Activated T-cell treated with anti-CD3 and anti-CD28 coated beads, Interleukin-2, amount 50 U/mL, for 72 hours (primary cell): ENCODE results near the gene CD200R1. TPM values are rescaled to one million over a fixed set of nuclear protein-coding genes. Genes with fewer than 3 reads are reported as not detected.
A peak's percentile ranks its signal among the peaks of the same experiment; 100 is the strongest.
"Not testable (repeated sequence)": the region's sequence is repeated elsewhere in the genome, so short reads cannot be mapped to it uniquely, and the experiment has no call there.

Experiments
- ATAC-seq, 2 donors: fragments of 150-1000 bp; cut with Tn5 transposase; replicated peaks in 1 of 2; 2 replicates each; pipeline ENCODE4 v1.10.0; 2021; ENCODE audit warnings: moderate library complexity in 2 of 2, mild to moderate bottlenecking in 1 of 2
- DNase-seq, 2 donors: peaks; one replicate each; pipeline ENCODE4 v3.0.0; 2021 to 2022; ENCODE audit warnings: mixed read lengths in 1 of 2
- H3K27ac Mint-ChIP-seq: one replicate; pipeline ENCODE4 v1.8.0; 2022; ENCODE audit warnings: mild to moderate bottlenecking, moderate library complexity, mixed read lengths
- H3K27me3 Mint-ChIP-seq: one replicate; pipeline ENCODE4 v1.8.0; 2022; ENCODE audit warnings: low read depth, mixed read lengths
- H3K36me3 Mint-ChIP-seq, 2 donors: one replicate each; pipeline ENCODE4 v1.8.0; 2022; ENCODE audit warnings: mixed read lengths in 2 of 2, mild to moderate bottlenecking in 1 of 2; ENCODE audit not compliant: insufficient read depth in 2 of 2
- H3K4me1 Mint-ChIP-seq: one replicate; pipeline ENCODE4 v1.8.0; 2022; ENCODE audit warnings: low read depth, mixed read lengths
- H3K4me3 Mint-ChIP-seq, 2 donors: one replicate each; pipeline ENCODE4 v1.8.0; 2022; ENCODE audit warnings: mild to moderate bottlenecking in 2 of 2, mixed read lengths in 2 of 2, moderate library complexity in 2 of 2
- H3K9me3 Mint-ChIP-seq, 2 donors: one replicate each; pipeline ENCODE4 v1.8.0; 2022; ENCODE audit warnings: mixed read lengths in 2 of 2
- total RNA-seq, 2 donors: library from RNA; stranded (reverse); gene quantifications; one replicate each; pipeline ENCODE4 v1.2.3, GENCODE V29; 2022

Gene CD200R1
- total RNA-seq, 2 donors from 2014 or later: 1.4 to 2.2 TPM

DNA sequence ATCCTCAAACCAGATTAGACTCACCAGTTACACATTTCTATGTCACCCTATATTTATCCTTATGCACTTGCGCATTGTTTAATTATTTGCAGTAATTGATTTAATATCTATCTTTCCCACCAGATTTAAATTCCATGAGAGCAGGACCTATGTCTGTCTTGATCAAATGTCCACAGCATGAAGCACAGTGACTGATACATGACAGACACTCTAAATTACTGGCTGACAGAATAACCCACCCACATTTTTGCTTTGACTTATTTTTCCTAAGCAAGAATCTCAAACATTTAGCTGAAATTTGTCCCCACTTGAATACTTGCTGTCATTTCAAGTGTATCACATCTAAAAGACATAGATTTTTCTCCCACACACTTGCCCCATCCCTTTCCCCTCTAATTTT is 7.5 kb downstream of the CD200R1 start:
- peak overlapping the region; percentile 35 for H3K27ac Mint-ChIP-seq
- no peaks in the 10 kb centered on the region for H3K27me3 Mint-ChIP-seq
- DNase-seq (no peak), ATAC-seq (peak in 1 of 2 donors; percentile 50)
- peaks cover 56% of the 10 kb centered on the region for H3K4me1 Mint-ChIP-seq
- peak overlapping the region; percentile 5 to 69 for H3K4me3 Mint-ChIP-seq
- H3K9me3 Mint-ChIP-seq: peaks cover 11 to 15% of the 10 kb centered on the region in 2 donors
- peaks cover 19 to 27% of the 10 kb centered on the region in 2 donors for H3K36me3 Mint-ChIP-seq

DNA sequence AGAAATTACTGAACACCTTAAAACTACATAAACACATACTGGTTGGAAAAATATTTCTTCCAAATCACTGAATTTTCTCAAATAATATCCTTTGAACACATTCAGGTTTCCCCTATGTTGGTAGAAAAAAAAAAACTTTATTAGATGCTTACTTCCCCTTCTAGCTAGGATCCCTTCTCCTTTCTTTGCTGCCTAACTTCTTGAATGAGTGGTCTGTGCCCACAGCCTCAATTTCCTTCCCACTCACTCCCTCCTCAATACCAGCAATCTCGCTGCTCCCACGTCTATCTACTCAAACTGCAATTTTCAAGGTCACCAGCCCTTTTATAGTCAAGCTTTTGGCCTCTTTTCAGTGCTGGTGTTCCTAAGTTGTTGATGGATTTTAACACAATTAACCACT is 8.3 kb downstream of the CD200R1 start:
- Mint-ChIP-seq H3K4me1 (peaks cover 48% of the 10 kb centered on the region), H3K9me3 (peaks cover 11 to 15% of the 10 kb centered on the region in 2 donors), H3K4me3 (peak overlapping the region; percentile 5 to 69), H3K36me3 (peaks cover 22 to 27% of the 10 kb centered on the region in 2 donors), H3K27ac (peak overlapping the region; percentile 35), H3K27me3 (no peaks in the 10 kb centered on the region)
- no peak for ATAC-seq
- no peak for DNase-seq

GRCh38 chr3:112965656-112966055 is 9.2 kb downstream of the CD200R1 start:
- H3K4me3 Mint-ChIP-seq: no peak overlapping the region
- no peak overlapping the region for H3K27ac Mint-ChIP-seq
- H3K27me3 Mint-ChIP-seq: no peaks in the 10 kb centered on the region
- peaks cover 11 to 15% of the 10 kb centered on the region in 2 donors for H3K9me3 Mint-ChIP-seq
- ATAC-seq: no peak
- H3K36me3 Mint-ChIP-seq: peaks cover 24 to 27% of the 10 kb centered on the region in 2 donors
- no peak for DNase-seq
- H3K4me1 Mint-ChIP-seq: peaks cover 39% of the 10 kb centered on the region

GRCh38 chr3:112963683-112964082 is 11.2 kb downstream of the CD200R1 start:
- H3K27ac Mint-ChIP-seq: no peak overlapping the region
- peaks cover 11 to 15% of the 10 kb centered on the region in 2 donors for H3K9me3 Mint-ChIP-seq
- H3K36me3 Mint-ChIP-seq: peaks cover 24 to 27% of the 10 kb centered on the region in 2 donors
- DNase-seq: no peak
- H3K4me1 Mint-ChIP-seq: peaks cover 49% of the 10 kb centered on the region
- ATAC-seq: no peak
- no peak overlapping the region for H3K4me3 Mint-ChIP-seq
- H3K27me3 Mint-ChIP-seq: no peaks in the 10 kb centered on the region

- H3K27me3 Mint-ChIP-seq: no peaks in the 10 kb centered on the region
- H3K27ac Mint-ChIP-seq: peak overlapping the region; percentile 93
- ATAC-seq: peak; percentile 95 to 99
- peak; percentile 17 to 20 for DNase-seq
- H3K9me3 Mint-ChIP-seq: peaks cover 11 to 14% of the 10 kb centered on the region in 2 donors
- H3K36me3 Mint-ChIP-seq: peaks cover 14 to 27% of the 10 kb centered on the region in 2 donors
- H3K4me1 Mint-ChIP-seq: peaks cover 36% of the 10 kb centered on the region
- H3K4me3 Mint-ChIP-seq: peak overlapping the region; percentile 77 to 98
Measured at GRCh38 chr3:112958811-112959560, 15.9 kb downstream of the CD200R1 start.

- ATAC-seq: no peak
Measured at GRCh38 chr3:112956351-112956750, 18.6 kb downstream of the CD200R1 start.

DNA sequence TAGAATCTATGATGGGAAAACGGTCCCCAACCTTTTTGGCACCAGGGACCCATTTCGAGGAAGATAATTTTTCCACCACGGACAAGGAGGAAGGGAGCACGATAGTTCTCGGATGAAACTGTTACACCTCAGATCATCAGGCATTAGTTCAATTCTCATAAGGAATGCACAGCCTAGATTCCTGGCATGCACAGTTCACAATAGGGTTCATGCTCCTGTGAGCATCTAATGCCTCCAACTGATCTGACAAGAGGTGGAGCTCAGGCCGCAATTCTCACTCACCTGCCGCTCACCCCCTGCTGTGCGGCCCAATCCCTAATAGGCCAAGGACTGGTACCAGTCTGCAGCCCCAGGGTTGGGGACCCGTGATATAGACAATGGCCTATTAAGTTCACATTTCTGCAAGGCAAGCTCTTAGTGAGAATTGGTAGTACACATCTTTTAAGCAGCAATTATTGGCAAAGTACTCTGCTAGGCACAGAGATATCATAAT is 26.5 kb downstream of the CD200R1 start:
- Mint-ChIP-seq H3K4me1 (peaks cover 9% of the 10 kb centered on the region), H3K36me3 (peaks cover 7 to 20% of the 10 kb centered on the region in 2 donors), H3K9me3 (peaks cover 3 to 4% of the 10 kb centered on the region in 2 donors), H3K4me3 (peak overlapping the region in 1 of 2 donors; percentile 35), H3K27me3 (no peaks in the 10 kb centered on the region), H3K27ac (peak overlapping the region; percentile 39)
- ATAC-seq: no peak
- no peak for DNase-seq

More at GRCh38 chr3:112956351-112956750, 18.6 kb downstream of the CD200R1 start:
- DNase-seq: no peak
- Mint-ChIP-seq H3K4me1 (peaks cover 36% of the 10 kb centered on the region), H3K36me3 (peaks cover 7 to 14% of the 10 kb centered on the region in 2 donors), H3K27ac (no peak overlapping the region), H3K9me3 (peaks cover 5 to 7% of the 10 kb centered on the region in 2 donors), H3K4me3 (no peak overlapping the region), H3K27me3 (no peaks in the 10 kb centered on the region)

- Mint-ChIP-seq H3K27me3 (no peaks in the 10 kb centered on the region), H3K27ac (no peak overlapping the region), H3K9me3 (peaks cover 10 to 11% of the 10 kb centered on the region in 2 donors), H3K4me1 (peaks cover 10% of the 10 kb centered on the region), H3K36me3 (peaks cover 9 to 14% of the 10 kb centered on the region in 2 donors), H3K4me3 (no peak overlapping the region)
- DNase-seq (no peak), ATAC-seq (no peak)
Measured at GRCh38 chr3:112931736-112932521, 43.0 kb downstream of the CD200R1 start.

DNA sequence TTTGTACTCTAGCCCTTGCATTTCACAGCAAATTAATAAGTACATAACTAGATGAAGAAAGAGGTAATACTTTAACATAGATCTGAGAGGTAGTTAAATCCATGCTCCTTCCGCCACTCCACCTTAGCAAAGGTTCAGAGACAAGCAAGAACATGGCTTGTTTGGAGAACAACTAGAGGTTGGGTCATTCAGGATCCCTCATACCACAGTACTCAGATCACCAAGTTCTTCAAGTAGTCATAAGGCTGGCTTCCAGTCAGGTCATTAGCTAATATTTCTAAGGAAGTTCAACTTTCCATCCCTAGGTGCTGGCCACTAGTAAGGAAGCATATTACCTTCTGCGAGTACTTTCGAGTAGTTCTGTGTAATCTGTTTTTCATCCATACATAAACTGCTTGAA is 44.1 kb downstream of the CD200R1 start:
- peaks cover 3 to 4% of the 10 kb centered on the region in 2 donors for H3K9me3 Mint-ChIP-seq
- H3K27ac Mint-ChIP-seq: no peak overlapping the region
- ATAC-seq: no peak
- H3K4me1 Mint-ChIP-seq: peaks cover 10% of the 10 kb centered on the region
- H3K4me3 Mint-ChIP-seq: no peak overlapping the region
- DNase-seq: no peak
- H3K36me3 Mint-ChIP-seq: peaks cover 5 to 7% of the 10 kb centered on the region in 2 donors
- no peaks in the 10 kb centered on the region for H3K27me3 Mint-ChIP-seq

DNA sequence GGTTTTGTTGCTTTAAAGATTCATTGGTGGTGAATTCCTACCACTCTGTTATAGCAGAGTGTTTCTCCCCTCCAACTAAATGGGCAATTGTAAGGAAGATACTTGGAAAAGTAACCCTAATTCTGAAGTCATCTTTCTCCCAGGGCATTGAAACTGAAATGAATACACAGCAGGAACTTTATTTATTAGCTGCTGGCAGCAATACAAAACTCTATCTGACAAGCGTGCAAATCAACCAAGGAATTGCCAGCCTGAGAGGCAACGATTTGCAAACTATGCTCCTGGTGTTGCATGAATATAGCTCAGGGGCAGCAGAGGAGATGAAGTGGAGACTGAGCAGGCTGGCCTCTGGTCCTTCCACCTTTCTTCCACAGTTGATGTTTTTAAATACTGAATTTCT is 48.9 kb downstream of the CD200R1 start:
- no peak for DNase-seq
- peaks cover 0 to 2% of the 10 kb centered on the region in 2 donors for H3K36me3 Mint-ChIP-seq
- ATAC-seq: no peak
- H3K27me3 Mint-ChIP-seq: no peaks in the 10 kb centered on the region
- H3K4me1 Mint-ChIP-seq: peaks cover 4% of the 10 kb centered on the region
- H3K27ac Mint-ChIP-seq: no peak overlapping the region
- no peak overlapping the region for H3K4me3 Mint-ChIP-seq
- no peaks in the 10 kb centered on the region for H3K9me3 Mint-ChIP-seq

GRCh38 chr3:112925560-112925959 is 49.3 kb downstream of the CD200R1 start:
- Mint-ChIP-seq H3K27me3 (no peaks in the 10 kb centered on the region), H3K27ac (no peak overlapping the region), H3K36me3 (peaks cover 0 to 2% of the 10 kb centered on the region in 2 donors), H3K4me1 (peaks cover 4% of the 10 kb centered on the region), H3K9me3 (no peaks in the 10 kb centered on the region), H3K4me3 (no peak overlapping the region)
- ATAC-seq (no peak), DNase-seq (no peak)

DNA sequence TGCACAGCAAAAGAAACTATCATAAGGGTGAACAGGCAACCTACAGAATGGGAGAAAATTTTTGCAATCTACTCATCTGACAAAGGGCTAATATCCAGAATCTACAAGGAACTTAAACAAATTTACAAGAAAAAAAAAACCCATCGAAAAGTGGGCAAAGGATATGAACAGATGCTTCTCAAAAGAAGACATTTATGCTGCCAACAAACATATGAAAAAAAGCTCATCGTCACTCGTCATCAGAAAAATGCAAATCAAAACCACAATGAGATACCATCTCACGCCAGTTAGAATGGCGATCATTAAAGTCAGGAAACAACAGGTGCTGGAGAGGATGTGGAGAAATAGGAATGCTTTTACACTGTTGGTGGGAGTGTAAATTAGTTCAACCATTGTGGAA is 55.4 kb downstream of the CD200R1 start:
- not testable (repeated sequence) for ATAC-seq, H3K27me3 Mint-ChIP-seq, H3K4me3 Mint-ChIP-seq, H3K4me1 Mint-ChIP-seq, DNase-seq
- Mint-ChIP-seq H3K36me3 (peaks cover 18 to 19% of the 10 kb centered on the region in 2 donors), H3K27ac (peak overlapping the region; percentile 55), H3K9me3 (peaks cover 10 to 25% of the 10 kb centered on the region in 2 donors)

DNA sequence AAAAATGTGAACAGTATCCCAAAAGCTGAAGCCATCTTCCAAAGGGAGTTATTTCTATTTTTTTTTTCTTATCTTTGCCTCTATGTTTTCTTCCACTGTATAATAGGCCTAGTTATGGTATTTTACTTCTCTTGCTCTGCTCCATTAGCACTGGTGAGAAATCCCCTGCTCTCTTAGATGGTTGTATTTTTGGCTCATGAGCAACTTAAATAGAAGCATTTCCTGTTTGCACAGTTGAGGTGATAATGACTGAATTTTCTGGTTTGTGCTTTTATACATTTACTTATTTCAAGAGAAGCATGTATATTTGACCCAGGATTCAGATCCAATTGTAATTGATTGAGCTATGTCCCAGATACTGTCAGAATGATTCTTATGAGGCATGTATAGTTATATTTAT is 66.7 kb downstream of the CD200R1 start:
- Mint-ChIP-seq H3K9me3 (peaks cover 4 to 10% of the 10 kb centered on the region in 2 donors), H3K4me3 (no peak overlapping the region), H3K27ac (peak overlapping the region; percentile 32), H3K27me3 (no peaks in the 10 kb centered on the region), H3K36me3 (peaks cover 13 to 16% of the 10 kb centered on the region in 2 donors), H3K4me1 (peaks cover 10% of the 10 kb centered on the region)
- DNase-seq (no peak), ATAC-seq (no peak)
